Activated CD4-positive, alpha-beta T cell treated with anti-CD3 and anti-CD28 coated beads, Interleukin-2, amount 10 ng/mL, durations not matched to agents 24 days and 14 days (primary cell): Measurements from ENCODE around the gene RSPO3. TPM values are rescaled to one million over a fixed set of nuclear protein-coding genes. Genes with fewer than 3 reads are reported as not detected.
A peak's percentile ranks its signal among the peaks of the same experiment; 100 is the strongest.

Experiments used
- DNase-seq: peaks from one replicate; pipeline ENCODE4 v3.0.0; 2022
- H3K27ac Mint-ChIP-seq: one replicate; pipeline ENCODE4 v1.8.0; 2022; ENCODE audit warnings: mild to moderate bottlenecking, mixed read lengths
- H3K27me3 Mint-ChIP-seq: one replicate; pipeline ENCODE4 v1.8.0; 2022; ENCODE audit warnings: mixed read lengths
- H3K36me3 Mint-ChIP-seq: one replicate; pipeline ENCODE4 v1.8.0; 2022; ENCODE audit warnings: low read depth, mild to moderate bottlenecking, mixed read lengths
- H3K4me1 Mint-ChIP-seq: one replicate; pipeline ENCODE4 v1.8.0; 2021; ENCODE audit warnings: mixed read lengths
- H3K4me3 Mint-ChIP-seq: one replicate; pipeline ENCODE4 v1.8.0; 2022; ENCODE audit warnings: mild to moderate bottlenecking, moderate library complexity, mixed read lengths
- H3K9me3 Mint-ChIP-seq: one replicate; pipeline ENCODE4 v1.8.0; 2021; ENCODE audit warnings: mixed read lengths
- intact Hi-C: fragments of 100-400 bp; cut with micrococcal nuclease; formaldehyde crosslinking; loops from one replicate; pipeline ENCODE4 v1.15.1; 2023
- total RNA-seq: library from RNA; stranded (reverse); gene quantifications from 2 replicates; pipeline ENCODE4 v1.2.3, GENCODE V29; 2022

RSPO3 gene
- total RNA-seq, 1 donor from 2014 or later, result not detected

DNA sequence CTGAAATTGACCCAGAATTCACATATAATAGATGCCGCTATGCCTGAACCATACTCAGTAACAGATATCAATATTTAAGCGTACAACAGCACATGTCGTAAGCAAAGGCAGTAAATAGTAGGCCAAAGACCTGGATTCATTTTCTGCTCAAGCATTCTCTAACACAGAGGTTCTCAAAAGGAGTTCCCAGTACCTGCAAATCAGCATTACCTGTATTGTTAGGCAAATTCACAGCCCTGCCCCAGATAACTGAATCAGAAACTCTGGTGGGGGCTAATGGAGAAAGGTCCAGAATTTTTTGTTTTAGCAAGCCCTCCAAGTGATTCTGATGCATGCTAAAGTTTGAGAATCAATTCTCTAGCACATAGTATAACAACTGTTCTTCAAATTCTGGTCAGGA lies 36.0 kb downstream of the RSPO3 start:
- no peaks in the 10 kb centered on the region for H3K36me3 Mint-ChIP-seq
- no peak overlapping the region for H3K27ac Mint-ChIP-seq
- no peak for DNase-seq
- H3K4me3 Mint-ChIP-seq, result no peak overlapping the region
- H3K9me3 Mint-ChIP-seq, result no peaks in the 10 kb centered on the region
- intact Hi-C loops, result no loop called here
- peaks cover 20% of the 10 kb centered on the region for H3K27me3 Mint-ChIP-seq
- no peaks in the 10 kb centered on the region for H3K4me1 Mint-ChIP-seq

DNA sequence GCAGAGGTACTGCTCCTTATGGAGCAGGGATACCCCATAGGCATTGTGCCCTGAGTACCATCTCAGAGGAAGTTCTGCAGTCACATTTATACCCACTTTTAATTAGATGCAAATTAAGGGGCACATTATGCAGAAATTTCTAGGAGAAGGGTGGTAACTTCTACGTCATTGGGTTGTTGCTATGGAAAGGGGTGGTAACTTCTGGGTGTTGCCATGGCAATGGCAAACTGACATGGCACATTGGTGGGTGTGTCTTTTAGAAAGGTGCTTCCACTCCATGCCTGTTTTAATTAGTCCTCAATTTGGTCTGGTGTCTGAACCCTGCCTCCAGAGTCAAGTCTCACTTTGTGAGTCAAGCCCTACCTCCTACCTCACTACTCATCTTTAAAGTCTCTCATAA lies 42.0 kb downstream of the RSPO3 start:
- intact Hi-C loops, result no loop called here
- no peak for DNase-seq
- Mint-ChIP-seq H3K27ac (no peak overlapping the region), H3K4me3 (no peak overlapping the region), H3K36me3 (no peaks in the 10 kb centered on the region), H3K9me3 (no peaks in the 10 kb centered on the region), H3K4me1 (no peaks in the 10 kb centered on the region), H3K27me3 (peaks cover 9% of the 10 kb centered on the region)

DNA sequence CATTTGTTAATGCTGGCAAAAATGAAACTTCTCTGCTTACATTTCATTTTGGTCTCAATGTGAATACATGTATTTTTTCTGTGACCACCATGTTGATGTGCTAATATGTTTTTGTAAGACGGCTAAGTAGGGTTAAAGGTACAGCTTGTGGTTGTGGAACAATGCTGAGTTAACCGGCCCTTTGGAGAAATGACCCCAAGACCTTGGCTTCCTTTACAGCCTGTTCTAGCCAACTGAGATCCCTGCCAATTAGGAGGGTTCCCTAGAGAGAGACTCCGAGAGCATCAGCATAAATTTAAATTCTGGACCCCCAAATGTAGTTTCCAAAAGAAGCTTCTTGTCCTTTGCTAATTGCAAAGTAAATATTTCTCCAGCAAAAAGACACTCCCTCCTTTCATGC lies 44.4 kb downstream of the RSPO3 start:
- Mint-ChIP-seq H3K27ac (no peak overlapping the region), H3K4me3 (no peak overlapping the region), H3K27me3 (peaks cover 5% of the 10 kb centered on the region), H3K36me3 (no peaks in the 10 kb centered on the region), H3K4me1 (no peaks in the 10 kb centered on the region), H3K9me3 (no peaks in the 10 kb centered on the region)
- DNase-seq, result no peak
- intact Hi-C loops, result no loop called here

DNA sequence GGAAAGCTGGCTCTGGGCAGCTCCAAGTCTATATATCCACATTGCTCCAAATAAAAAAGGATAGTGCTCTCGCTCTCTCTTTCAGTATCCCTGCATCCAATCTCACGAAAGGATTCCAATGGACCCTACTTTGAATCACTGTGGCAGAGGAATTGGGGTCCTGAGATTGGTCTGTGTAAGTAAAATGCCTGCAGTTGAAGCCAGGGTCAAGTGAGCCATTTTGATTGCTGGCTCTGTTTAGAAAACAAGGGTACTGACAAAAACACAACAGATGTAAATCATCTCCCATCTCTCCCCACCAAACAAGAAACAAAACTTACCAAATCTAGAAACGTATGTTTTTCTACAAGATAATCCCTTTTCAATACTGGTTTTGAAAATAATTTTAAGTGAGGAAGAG lies 45.6 kb downstream of the RSPO3 start:
- H3K27me3 Mint-ChIP-seq, result peaks cover 3% of the 10 kb centered on the region
- no peaks in the 10 kb centered on the region for H3K36me3 Mint-ChIP-seq
- no peak overlapping the region for H3K27ac Mint-ChIP-seq
- no peaks in the 10 kb centered on the region for H3K9me3 Mint-ChIP-seq
- intact Hi-C loops, result no loop called here
- no peak for DNase-seq
- no peaks in the 10 kb centered on the region for H3K4me1 Mint-ChIP-seq
- no peak overlapping the region for H3K4me3 Mint-ChIP-seq

DNA sequence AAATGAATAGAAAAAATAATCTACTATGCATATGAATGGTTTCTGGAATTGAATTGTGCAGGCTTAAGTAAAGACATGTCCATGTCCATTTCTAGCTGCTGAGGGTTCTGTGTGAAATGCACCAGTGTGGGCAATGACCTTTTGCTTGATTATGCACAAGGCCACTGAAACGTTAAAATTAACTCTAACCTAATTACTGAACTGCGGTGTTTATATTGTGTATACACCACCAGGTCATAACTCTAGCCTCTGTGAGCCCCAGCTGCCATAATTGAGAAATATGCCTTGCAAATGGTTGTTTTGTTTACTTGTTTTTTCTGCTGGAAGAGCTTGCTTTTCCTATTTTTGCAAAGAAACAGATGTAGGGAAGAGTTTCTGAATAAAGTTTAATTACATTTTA lies 46.1 kb downstream of the RSPO3 start:
- Mint-ChIP-seq H3K9me3 (no peaks in the 10 kb centered on the region), H3K36me3 (no peaks in the 10 kb centered on the region), H3K4me1 (no peaks in the 10 kb centered on the region), H3K27ac (no peak overlapping the region), H3K27me3 (peaks cover 4% of the 10 kb centered on the region), H3K4me3 (no peak overlapping the region)
- DNase-seq, result no peak
- intact Hi-C loops, result no loop called here

GRCh38 chr6:127173156-127173940 lies 54.9 kb downstream of the RSPO3 start:
- intact Hi-C loops, result no loop called here
- DNase-seq, result no peak
- H3K4me1 Mint-ChIP-seq, result no peaks in the 10 kb centered on the region
- no peak overlapping the region for H3K4me3 Mint-ChIP-seq
- no peaks in the 10 kb centered on the region for H3K36me3 Mint-ChIP-seq
- no peak overlapping the region for H3K27ac Mint-ChIP-seq
- H3K9me3 Mint-ChIP-seq, result no peaks in the 10 kb centered on the region
- peaks cover 4% of the 10 kb centered on the region for H3K27me3 Mint-ChIP-seq

GRCh38 chr6:127176146-127176545 lies 57.7 kb downstream of the RSPO3 start:
- Mint-ChIP-seq H3K36me3 (no peaks in the 10 kb centered on the region), H3K4me1 (no peaks in the 10 kb centered on the region), H3K4me3 (no peak overlapping the region), H3K27me3 (peaks cover 15% of the 10 kb centered on the region), H3K9me3 (no peaks in the 10 kb centered on the region), H3K27ac (no peak overlapping the region)
- no peak for DNase-seq
- intact Hi-C loops, result no loop called here

DNA sequence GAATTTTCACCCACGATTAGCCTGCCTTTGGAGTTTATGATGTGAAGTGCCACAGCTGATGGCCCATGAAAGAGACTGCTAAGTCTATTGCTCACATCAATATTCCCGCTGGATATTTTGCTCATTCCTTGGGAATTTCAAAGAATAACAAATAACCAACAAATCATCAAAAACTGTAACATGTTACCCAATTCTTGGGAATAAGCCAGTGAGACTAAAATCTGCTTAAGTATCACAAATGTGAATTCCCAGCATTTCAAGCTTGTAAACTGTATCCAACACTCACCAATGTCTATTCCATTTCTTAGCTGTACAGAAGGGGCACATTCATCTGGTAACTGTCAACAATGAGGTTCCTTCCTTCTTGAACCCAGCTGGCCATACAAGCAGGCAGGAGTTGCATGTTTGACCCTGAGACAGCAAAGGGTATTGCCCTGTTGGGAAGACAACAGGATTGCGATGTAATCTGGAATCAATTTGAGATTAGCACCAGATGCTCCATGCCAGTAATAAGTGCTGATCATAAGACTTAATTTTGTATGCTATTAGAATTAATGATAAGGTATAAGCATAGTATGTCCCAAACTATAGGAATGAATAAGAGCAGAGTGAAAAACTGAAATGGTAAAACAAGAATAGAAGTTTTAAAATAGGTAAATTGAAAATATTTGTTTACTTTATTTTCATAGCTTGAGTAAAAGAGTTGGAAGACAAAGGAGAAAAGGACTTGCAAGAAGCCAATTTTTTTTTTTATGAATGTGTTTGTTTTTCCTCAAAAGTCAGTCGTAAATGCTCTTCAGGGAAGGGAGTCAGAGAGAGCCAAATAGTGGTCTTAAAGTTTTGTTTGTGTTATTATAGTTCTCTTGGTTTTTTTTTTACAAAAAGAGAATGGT lies 58.8 kb downstream of the RSPO3 start:
- Mint-ChIP-seq H3K4me3 (no peak overlapping the region), H3K9me3 (no peaks in the 10 kb centered on the region), H3K36me3 (no peaks in the 10 kb centered on the region), H3K27me3 (peaks cover 19% of the 10 kb centered on the region), H3K27ac (no peak overlapping the region), H3K4me1 (no peaks in the 10 kb centered on the region)
- intact Hi-C loops, result no loop called here
- no peak for DNase-seq

DNA sequence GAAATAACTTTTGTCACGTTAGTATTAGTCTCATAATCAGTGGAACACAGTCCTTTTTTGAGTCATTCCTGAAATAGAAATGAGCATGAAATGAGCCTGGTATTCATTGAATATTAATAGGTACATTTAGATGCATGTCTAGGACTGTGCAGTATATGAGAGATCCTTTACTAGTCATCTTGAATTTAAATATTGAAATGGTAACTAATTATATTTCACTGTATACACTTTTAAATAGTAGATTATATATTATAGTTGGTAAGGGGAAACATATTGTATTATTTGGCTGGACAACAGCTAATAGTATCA lies 59.4 kb downstream of the RSPO3 start:
- H3K36me3 Mint-ChIP-seq, result no peaks in the 10 kb centered on the region
- H3K27me3 Mint-ChIP-seq, result peaks cover 21% of the 10 kb centered on the region
- intact Hi-C loops, result no loop called here
- H3K27ac Mint-ChIP-seq, result no peak overlapping the region
- no peaks in the 10 kb centered on the region for H3K4me1 Mint-ChIP-seq
- H3K4me3 Mint-ChIP-seq, result no peak overlapping the region
- H3K9me3 Mint-ChIP-seq, result no peaks in the 10 kb centered on the region
- no peak for DNase-seq

- no peaks in the 10 kb centered on the region for H3K36me3 Mint-ChIP-seq
- intact Hi-C loops, result no loop called here
- no peak for DNase-seq
- H3K4me1 Mint-ChIP-seq, result no peaks in the 10 kb centered on the region
- peaks cover 24% of the 10 kb centered on the region for H3K27me3 Mint-ChIP-seq
- no peak overlapping the region for H3K27ac Mint-ChIP-seq
- no peaks in the 10 kb centered on the region for H3K9me3 Mint-ChIP-seq
- H3K4me3 Mint-ChIP-seq, result no peak overlapping the region
These were observed 60.3 kb downstream of the RSPO3 start for GRCh38 chr6:127178746-127179145.

- Mint-ChIP-seq H3K36me3 (no peaks in the 10 kb centered on the region), H3K4me1 (no peaks in the 10 kb centered on the region), H3K4me3 (no peak overlapping the region), H3K9me3 (no peaks in the 10 kb centered on the region), H3K27me3 (peaks cover 29% of the 10 kb centered on the region), H3K27ac (no peak overlapping the region)
- intact Hi-C loops, result no loop called here
- no peak for DNase-seq
These were observed 62.0 kb downstream of the RSPO3 start for GRCh38 chr6:127180426-127180825.

DNA sequence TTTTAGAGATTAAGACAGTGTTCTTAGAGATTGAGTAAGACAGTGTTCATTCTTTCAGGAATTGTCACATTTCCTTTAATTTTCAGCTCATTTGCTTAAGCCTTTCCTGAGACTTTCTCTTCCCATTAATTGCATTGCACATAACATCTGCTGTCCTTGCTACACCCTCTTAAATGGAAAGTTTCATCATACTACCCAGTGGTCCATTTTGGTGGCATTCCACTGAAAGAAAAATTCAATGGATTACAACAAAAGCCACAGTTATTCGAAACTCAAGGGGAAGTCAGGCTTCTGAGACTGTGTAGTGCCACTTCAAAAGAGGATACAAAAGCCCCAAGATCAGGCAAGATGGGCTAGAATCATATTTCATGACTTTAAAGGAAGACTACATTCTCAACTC lies 64.0 kb downstream of the RSPO3 start:
- no peak for DNase-seq
- Mint-ChIP-seq H3K36me3 (no peaks in the 10 kb centered on the region), H3K27ac (no peak overlapping the region), H3K27me3 (peaks cover 36% of the 10 kb centered on the region), H3K9me3 (no peaks in the 10 kb centered on the region), H3K4me1 (no peaks in the 10 kb centered on the region), H3K4me3 (no peak overlapping the region)
- intact Hi-C loops, result no loop called here

DNA sequence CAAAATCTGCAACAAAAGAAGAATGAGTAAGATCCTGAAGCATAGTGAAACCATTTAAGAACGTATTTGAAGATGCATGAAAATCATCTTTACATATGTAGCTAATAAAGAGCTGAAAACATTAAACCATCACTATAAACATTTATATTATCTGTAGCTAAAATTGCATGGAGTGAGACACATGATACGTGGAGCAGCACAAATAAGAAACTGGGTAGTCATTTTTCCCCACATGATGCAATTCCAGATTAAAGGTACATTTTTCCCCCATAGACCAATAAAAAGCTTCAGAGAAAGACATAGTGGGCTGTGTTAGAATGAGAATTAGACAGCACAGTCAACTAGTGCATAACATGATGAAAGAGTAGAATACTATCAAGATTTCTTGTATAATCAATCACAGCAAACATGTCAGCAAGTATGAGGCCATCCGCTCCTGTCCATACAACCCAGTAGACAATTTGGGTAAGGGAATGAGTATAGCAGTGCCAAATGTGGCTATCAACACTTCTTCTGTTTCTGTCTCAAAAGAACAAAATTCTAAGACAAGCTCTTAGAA lies 67.0 kb downstream of the RSPO3 start:
- no peaks in the 10 kb centered on the region for H3K9me3 Mint-ChIP-seq
- H3K27me3 Mint-ChIP-seq, result peaks cover 23% of the 10 kb centered on the region
- no peak for DNase-seq
- no peaks in the 10 kb centered on the region for H3K36me3 Mint-ChIP-seq
- H3K4me1 Mint-ChIP-seq, result no peaks in the 10 kb centered on the region
- intact Hi-C loops, result no loop called here
- no peak overlapping the region for H3K27ac Mint-ChIP-seq
- no peak overlapping the region for H3K4me3 Mint-ChIP-seq

GRCh38 chr6:127186889-127187288 lies 68.4 kb downstream of the RSPO3 start:
- DNase-seq, result peak; percentile 87
- no peaks in the 10 kb centered on the region for H3K4me1 Mint-ChIP-seq
- H3K4me3 Mint-ChIP-seq, result no peak overlapping the region
- no peaks in the 10 kb centered on the region for H3K36me3 Mint-ChIP-seq
- H3K27ac Mint-ChIP-seq, result no peak overlapping the region
- no peaks in the 10 kb centered on the region for H3K9me3 Mint-ChIP-seq
- peaks cover 20% of the 10 kb centered on the region for H3K27me3 Mint-ChIP-seq
- intact Hi-C loops, result loop anchor here (1.0 to 2.0 kb wide), 2 partner anchors 79 to 352 kb away; partner anchors contain the start of gene RNF146
